GM19193 (cell line): ENCODE data around the gene CHCHD6.

ENCODE experiments used
- POLR2A ChIP-seq: IDR thresholded peaks from 4 replicates; pipeline ENCODE4 v1.6.1; 2011; ENCODE audit not compliant: insufficient read depth, insufficient read length; ENCODE audit errors: extremely low read depth

The CHCHD6 gene

DNA sequence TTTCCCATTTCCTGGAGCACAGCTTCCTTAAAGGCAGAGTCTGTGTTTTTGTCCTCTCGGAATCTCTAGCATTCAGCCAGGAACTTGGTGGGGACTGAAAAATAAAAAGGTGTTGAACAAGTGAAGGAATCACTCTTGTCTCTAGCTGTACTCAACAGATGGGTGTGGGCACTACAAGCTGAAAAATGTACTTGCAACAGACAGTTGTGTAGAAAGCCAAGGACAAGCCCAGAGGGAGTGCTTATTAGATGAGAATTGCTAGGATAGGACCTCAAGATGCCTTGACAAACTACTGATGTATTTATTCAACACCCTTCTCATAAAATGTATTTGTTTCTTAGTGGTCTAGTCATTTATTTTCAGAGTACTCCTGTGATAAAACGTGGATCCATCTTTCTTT, 95.1 kb downstream of the CHCHD6 start:
- TF ChIP-seq POLR2A = no peak

DNA sequence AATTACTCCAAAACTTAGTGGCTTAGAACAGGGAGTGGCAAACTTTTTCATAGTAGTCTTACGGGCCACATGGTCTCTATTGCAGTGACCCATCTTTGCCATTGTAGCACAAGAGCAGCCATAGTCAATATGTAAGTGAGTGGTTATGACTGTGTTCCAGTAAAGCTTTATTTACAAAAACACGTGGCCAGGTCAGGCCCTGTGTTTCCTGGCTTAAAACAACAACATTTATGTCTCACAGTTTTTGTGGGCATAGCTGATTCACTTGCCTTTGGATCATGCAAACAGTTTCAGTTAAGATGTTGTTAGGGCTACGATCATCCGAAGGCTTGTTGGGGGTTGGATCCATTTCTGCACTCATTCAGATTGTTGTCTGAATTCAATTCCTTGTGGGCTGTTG, 103.8 kb downstream of the CHCHD6 start:
- no peak for TF ChIP-seq POLR2A

DNA sequence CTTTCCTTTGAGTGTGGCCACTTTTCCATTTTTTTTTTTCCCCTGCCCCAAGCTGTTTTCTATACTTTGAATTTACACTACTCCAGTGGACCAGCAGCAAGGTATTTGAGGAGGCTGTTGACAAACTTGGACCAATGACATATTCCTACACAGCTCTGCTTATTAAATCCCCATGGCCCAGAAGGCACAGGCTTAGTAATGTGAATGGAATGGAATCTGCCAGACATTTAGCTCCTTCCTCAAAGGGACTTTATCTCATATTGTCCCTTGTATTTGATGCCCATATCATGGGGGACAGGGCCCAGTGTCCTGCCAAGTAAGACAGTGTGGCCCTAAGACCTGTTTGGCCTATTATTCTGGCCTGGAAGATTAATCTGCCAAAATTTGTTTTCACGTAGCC, 107.5 kb downstream of the CHCHD6 start:
- no peak for TF ChIP-seq POLR2A

DNA sequence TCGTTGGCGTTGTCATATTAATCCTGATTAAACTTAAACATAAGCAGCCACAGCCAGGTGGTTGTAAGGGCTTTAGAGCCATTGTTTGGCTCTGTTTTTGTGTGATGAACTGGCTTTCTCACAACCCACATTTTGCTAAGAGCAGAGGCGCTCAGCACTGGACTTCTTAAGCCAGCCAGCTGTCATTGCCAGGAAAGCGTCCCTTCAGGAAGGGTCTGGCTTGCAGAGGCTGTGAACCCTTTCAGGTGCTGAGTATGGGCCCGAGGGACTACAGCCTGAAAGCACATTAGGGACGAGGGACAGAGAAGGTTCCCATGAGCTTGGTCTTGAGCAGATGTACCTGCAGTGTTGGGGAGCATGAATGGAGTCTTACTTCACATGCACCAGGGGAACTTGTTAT, 112.3 kb downstream of the CHCHD6 start:
- TF ChIP-seq POLR2A = no peak

DNA sequence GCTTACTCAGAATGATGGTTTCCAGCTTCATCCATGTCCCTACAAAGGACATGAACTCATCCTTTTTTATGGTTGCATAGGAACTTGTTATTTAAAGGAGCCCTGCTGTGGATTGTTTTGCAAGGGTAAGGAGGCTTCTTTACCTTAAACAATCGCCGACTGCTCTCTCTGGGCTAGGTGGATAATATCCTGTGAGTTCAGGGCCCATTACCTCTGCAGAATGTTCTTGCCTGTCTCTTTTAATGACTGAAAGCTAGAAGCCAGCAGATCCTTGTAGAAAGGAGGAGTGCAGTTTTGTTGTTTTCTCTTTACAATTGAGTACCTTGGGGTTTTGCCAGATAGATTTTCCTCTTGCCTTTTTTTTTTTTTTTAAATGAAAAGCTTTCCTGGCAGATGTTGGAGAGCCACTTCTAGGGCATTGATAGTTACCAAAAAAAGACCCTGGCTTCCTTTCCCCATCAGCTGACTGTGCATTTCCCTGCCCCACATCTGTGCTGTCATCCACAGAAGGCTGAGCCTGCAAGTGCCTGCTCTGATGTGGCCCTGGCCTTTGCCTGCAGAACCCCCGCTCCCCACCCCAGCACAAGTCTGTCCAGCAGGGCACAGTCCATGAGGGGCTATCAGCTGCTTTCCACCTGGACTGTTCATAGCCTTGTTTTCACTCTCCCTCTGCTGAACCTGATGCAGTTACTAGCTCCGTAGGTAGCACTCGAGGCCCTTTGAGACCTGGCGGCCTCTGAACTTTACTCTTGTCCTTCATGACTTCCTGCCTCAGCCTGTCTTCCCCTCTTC, 113.1 kb downstream of the CHCHD6 start:
- no peak for TF ChIP-seq POLR2A

DNA sequence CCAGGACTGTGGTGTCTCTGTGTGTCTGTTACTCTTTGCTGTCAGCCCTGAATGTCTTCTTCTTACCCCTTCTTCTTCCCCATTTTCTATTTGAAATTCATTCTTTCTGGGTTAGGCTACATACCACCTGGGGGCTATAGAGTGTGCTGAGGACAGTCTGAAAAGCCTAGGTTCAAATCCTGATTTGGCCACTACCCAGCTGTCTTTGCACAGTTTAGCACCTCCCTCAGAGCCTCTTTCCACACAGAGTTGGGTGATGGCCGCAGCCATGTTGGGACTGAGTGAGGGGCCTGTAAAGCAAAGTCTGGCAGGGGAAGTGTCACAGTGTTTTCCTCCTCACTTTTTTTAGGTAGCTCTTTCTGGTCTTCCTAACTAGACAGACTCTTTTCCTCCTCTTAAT, 113.7 kb downstream of the CHCHD6 start:
- no peak for TF ChIP-seq POLR2A

DNA sequence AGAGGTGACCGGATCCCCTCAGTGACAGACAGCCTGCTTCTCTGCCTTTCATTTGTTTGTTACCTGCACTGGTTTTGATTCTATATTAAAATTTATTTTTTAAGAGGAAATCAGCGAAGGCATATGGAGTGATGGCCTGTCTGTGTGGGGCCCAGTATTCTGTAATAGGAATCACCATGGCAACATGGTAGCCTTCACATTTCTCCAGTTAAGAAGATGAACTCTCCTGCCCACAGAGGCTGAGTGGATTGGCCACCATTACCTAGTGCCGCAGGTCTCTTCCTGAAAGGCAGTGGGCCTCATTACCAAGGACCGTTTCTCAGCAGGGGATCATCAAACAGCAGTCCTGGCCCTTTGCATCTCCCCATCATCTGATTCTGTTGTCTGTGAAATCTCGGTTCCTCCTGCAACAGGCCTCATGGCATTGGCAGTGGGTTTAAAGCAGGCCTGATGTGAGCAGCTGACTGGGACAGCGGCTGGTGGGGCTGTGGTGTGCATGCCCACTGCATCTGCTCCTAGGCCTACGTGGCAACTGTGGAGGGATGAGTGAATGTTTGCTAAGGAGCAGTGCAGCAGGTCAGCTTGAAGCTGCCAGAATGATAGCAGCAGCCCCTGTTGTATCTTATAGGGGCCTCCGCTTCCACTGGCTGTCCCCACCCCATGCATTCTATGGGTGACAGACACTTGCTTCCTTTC, 114.5 kb downstream of the CHCHD6 start:
- no peak for TF ChIP-seq POLR2A

DNA sequence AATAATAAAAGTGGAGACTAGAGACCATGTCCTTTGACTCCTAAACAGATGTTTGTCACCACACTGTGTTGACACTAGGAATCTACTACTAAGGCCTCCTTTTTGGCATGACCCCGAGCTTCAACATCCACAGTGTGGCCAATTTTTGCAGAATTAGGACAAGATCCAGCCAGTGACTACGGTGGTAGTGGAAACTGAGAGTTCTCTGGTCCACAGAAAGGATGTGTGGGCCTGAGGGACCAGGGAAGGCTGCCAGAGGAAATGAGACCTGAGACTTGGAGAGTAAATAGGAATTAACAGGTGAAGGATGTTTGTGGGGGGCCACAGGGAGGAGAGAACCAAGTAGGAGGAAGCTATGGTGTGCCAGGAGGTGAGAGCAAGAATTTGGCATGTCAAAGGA, 122.7 kb downstream of the CHCHD6 start:
- TF ChIP-seq POLR2A = no peak

DNA sequence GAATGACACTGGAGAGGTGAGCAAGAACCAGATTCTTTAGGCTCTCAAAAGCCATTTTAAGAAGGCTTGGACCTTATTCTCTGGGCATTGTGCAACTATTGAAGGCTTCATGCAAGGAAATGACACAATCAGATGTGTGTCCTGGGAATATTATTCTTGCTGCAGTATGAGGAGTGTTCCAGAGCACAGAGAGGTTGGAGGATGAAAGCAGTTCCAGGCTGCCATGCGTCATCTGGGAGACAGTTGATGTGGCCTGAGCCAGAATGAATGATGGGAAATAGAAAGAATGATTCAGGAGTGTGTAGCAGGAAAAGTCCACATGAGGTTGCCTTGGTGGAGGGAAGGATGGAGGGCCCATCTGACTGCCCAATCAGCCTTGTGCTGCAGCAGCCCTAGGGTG, 123.1 kb downstream of the CHCHD6 start:
- no peak for TF ChIP-seq POLR2A

DNA sequence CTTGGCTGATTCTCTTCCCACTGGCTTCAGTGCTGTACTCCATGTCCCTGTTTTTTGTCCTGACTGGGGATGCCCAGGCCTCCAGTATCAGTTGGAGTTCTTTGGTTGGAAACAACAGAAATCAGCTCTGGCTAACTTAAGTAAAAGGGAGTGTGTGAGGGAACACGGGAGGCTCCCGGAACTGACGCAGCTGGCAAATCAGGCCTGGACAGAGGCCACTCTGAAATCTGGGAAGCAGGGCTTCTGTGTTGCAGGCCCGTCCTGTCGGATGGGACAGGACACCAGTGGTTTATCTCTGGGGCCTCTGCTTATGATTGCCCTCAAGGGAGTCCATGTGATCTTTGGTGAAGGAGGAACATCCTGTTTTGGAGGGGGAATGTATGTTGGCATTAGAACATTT, 124.3 kb downstream of the CHCHD6 start:
- TF ChIP-seq POLR2A = no peak

DNA sequence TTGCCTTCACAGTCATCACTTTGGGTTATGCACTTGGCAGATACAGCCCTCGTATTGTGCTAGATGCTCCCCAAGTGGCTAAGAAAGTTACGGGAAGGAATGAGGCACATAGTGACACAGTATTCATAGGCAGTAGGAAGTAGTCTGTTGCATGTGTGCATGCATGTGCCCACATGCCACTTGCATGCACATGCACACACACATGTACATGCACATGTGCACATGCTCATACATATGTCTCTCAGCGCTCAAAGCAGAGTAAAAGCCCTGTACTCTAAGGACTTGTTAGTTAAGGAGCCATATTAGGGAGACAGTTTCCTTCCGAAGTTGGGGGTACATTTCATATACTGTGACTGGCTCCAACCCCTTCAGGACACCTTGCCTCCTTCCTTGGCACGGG, 128.9 kb downstream of the CHCHD6 start:
- TF ChIP-seq POLR2A = no peak

DNA sequence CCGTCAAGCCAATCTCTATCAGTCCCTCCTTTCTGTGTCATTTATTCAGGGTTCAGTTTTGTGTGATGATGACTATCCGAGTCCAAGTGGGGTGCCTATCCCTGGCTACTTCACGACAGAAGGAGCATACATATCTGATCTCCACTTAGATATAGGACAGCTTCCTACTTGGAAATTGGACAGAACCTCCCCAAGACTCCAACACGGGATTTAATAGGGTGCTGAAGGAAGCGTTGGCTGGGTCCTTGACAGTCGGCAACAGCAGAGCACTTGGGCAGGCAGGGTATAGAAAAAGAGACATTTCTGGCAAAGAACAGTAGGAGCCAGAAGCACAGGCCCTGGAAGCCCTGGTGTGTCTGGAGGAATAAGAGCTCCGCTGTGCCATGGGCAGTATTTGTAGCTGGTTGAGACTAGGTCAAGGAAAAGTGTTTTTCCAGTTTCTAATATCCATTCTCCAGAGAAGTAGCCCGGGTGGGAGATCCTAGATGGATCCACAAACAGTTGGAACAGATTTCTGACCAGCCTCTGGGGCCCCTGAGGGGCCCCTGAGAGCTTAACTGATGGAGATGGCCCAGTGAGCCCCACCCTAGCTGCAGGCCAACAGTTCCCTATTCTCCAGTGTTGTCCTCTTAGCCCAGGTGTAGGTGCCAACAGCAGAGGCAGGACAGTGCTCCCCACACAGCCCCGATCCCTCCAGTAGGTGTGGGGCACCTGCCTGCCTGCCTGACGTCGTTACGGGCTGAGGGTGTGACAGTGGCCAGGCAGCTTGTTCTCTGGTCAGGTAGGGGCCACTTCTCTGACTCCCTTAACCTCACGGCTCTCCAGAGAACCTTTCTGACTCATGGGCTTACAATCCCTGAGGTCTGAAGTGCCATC, 130.8 kb downstream of the CHCHD6 start:
- TF ChIP-seq POLR2A = no peak

DNA sequence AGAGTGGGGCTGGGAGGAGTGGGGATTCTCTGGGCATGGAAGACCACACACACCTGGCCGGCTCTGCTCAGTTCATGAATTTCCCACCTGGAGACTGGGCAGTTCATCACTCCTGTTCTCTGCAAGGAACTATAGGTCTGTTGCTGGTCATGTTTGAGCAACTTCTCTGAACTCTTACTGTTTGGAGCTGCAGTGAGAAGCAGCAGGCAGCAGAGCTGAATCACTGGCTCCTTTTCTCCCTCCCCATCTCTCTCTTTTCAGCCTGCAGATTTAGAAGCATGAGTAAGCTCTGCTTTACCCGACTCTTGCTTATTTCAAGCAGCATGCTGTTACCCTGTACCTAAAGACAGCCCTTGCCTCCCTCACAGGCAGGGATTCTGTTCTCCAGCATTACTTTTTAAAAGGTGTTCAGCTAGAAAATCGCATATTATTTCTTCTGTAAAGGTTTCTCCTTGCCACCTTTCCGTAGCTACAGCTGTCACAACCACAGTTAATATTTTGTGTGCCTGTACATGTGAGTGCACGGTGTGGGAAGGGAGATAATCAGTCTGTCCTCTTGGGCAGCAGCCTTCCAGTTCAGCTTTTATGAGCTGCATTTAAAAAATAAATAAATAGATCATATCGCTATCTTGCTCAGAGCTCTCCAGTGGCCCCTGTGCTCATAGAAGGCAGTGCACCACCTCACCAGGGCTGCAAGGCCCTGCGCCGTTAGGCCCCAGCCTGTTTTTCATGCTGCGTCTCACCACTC, 131.6 kb downstream of the CHCHD6 start:
- TF ChIP-seq POLR2A = no peak

DNA sequence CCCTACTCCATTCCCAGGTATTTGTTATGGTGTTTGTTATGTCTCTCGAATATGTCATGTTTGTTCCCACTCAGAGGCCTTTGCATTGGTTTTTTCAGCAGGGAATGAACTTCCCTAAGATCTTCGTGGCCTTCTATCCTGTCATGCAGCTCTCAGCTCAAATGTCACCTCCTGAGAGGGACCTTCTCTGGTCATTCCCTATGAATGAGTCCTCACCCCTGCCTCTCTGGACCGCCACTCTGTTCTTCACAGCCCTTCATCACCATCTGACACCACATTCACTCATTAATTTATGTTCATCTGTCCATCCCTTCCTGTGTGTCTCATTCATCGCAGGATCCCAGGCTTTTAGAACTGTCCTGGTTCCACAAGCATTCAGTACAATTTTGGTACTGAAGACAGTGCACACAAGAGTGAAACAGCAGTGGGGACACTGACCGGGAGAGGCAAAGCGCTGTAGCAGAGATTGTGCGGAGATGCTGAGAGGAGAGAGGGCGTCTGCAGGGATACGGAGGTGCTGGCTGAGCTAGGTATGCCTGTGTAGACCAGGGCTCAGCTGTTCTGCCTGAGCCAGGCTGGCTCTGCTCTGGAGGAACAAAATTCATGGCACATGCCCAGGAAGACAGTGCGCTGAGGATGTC, 132.3 kb downstream of the CHCHD6 start:
- TF ChIP-seq POLR2A = no peak
